Activated B cell treated with CpG ODN at 0.5 μM for 24 hours (primary cell): Measurements from ENCODE around the gene CCIN. TPM values are rescaled to one million over a fixed set of nuclear protein-coding genes. Genes with fewer than 3 reads are reported as not detected.
A peak's percentile ranks its signal among the peaks of the same experiment; 100 is the strongest.

ENCODE experiments used
- ATAC-seq: fragments of 200-7000 bp; cut with Tn5 transposase; one replicate; pipeline ENCODE4 v1.10.0; 2021; ENCODE audit warnings: low read depth, mild to moderate bottlenecking, moderate library complexity
- CTCF ChIA-PET: fragments of 350-600 bp; sonication (Branson Sonifier 250); formaldehyde crosslinking; loops from one replicate; lab custom pipeline; 2021; ENCODE audit warnings: antibody characterized with exemption; lab: Charles Lee
- POLR2A ChIA-PET: fragments of 350-600 bp; sonication (Branson Sonifier 250); formaldehyde crosslinking; loops from one replicate; lab custom pipeline; 2021; ENCODE audit warnings: antibody characterized with exemption; lab: Charles Lee
- DNase-seq: peaks from one replicate; pipeline ENCODE4 v3.0.0; 2022
- H3K27ac Mint-ChIP-seq: one replicate; pipeline ENCODE4 v1.8.0; 2020; ENCODE audit warnings: mixed read lengths
- H3K27me3 Mint-ChIP-seq: one replicate; pipeline ENCODE4 v1.8.0; 2021; ENCODE audit warnings: mixed read lengths
- H3K36me3 Mint-ChIP-seq: one replicate; pipeline ENCODE4 v1.8.0; 2021; ENCODE audit warnings: low read depth, mixed read lengths
- H3K4me1 Mint-ChIP-seq: one replicate; pipeline ENCODE4 v1.8.0; 2021; ENCODE audit warnings: mixed read lengths
- H3K4me3 Mint-ChIP-seq: one replicate; pipeline ENCODE4 v1.8.0; 2020; ENCODE audit warnings: mild to moderate bottlenecking, mixed read lengths
- H3K9me3 Mint-ChIP-seq: one replicate; pipeline ENCODE4 v1.8.0; 2020; ENCODE audit warnings: mixed read lengths
- intact Hi-C: fragments of 100-400 bp; cut with micrococcal nuclease; formaldehyde crosslinking; loops from one replicate; pipeline ENCODE4 v1.15.1; 2024
- total RNA-seq: library from RNA; stranded (reverse); gene quantifications from 2 replicates; pipeline ENCODE4 v1.2.3, GENCODE V29; 2022
- TF ChIP-seq, protein P1 (sequence below): fragments of 200-600 bp; IDR thresholded peaks from one replicate; pipeline ENCODE4 v1.8.0; 2022; ENCODE audit warnings: antibody characterized with exemption, mild to moderate bottlenecking

The CCIN gene
- total RNA-seq, 1 donor from 2014 or later, result not detected

DNA sequence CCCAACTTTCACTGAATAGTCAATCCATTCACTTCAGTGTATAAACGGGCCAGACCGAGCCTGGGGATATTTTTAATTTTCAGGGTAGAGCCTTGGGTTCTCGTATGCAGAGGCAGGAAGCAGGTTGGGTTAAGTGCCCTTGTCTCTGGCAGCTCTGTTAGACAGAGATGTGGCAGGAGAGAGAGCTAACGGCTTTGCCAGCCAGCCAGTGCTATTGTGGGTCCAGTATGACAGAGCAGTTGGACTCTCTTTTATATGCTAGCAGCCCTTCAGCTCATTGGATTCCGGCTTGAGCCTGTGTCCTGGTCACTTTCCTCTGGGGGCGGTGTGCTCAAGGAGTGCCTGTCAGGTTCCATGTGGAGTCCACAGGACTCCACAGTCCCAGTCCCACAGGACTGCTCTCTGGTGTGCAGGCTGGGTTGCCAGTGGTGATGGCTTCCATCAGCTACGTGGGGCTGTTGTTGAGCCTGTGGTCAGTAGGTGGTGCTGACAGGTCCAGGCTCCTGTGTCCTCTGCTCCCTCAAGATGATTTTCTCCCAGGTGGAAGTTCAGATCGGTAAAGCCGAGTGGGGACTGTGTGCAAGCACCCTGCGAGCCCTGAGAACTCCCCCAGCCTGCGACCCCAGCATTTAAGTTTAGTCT, 35.8 kb downstream of the CCIN start:
- H3K4me3 Mint-ChIP-seq, result no peak overlapping the region
- intact Hi-C loops, result no loop called here
- ChIA-PET CTCF (interaction anchor here (1.0 kb wide), 1 partner anchor 8 kb away, joined by 4 read pairs; no protein-coding TSS in a partner anchor), POLR2A (interaction anchor here (1.6 kb wide), 1 partner anchor 14 kb away, joined by 4 read pairs; the partner anchor contains the start of gene CLTA)
- peaks cover 95% of the 10 kb centered on the region for H3K36me3 Mint-ChIP-seq
- no peaks in the 10 kb centered on the region for H3K4me1 Mint-ChIP-seq
- H3K9me3 Mint-ChIP-seq, result no peaks in the 10 kb centered on the region
- ATAC-seq (no peak), DNase-seq (no peak)
- no peaks in the 10 kb centered on the region for H3K27me3 Mint-ChIP-seq
- H3K27ac Mint-ChIP-seq, result no peak overlapping the region
- TF ChIP-seq, protein P1, sequence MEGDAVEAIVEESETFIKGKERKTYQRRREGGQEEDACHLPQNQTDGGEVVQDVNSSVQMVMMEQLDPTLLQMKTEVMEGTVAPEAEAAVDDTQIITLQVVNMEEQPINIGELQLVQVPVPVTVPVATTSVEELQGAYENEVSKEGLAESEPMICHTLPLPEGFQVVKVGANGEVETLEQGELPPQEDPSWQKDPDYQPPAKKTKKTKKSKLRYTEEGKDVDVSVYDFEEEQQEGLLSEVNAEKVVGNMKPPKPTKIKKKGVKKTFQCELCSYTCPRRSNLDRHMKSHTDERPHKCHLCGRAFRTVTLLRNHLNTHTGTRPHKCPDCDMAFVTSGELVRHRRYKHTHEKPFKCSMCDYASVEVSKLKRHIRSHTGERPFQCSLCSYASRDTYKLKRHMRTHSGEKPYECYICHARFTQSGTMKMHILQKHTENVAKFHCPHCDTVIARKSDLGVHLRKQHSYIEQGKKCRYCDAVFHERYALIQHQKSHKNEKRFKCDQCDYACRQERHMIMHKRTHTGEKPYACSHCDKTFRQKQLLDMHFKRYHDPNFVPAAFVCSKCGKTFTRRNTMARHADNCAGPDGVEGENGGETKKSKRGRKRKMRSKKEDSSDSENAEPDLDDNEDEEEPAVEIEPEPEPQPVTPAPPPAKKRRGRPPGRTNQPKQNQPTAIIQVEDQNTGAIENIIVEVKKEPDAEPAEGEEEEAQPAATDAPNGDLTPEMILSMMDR, result no peak

DNA sequence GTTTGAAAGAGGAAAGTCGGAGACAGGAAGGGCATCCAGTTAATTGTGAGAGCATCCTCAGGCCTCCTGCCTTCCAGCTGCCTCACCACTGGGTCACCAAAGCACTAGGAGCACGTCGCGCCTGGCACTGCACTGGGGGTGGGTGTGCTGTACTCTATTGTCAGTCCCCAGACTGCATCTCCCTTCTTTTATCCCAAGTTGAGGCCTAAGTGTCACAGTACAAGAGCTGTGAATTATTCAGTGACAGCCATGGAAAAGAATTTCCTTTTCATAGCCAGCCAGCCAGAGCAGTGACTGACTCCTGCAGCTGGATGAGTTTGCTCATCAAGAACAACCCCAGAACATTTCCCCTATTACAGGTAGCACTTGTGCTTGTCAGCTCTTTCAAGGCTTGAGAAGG, 37.8 kb downstream of the CCIN start:
- H3K4me1 Mint-ChIP-seq, result no peaks in the 10 kb centered on the region
- ChIA-PET POLR2A (no interaction called here), CTCF (interaction anchor here (1.7 kb wide), 1 partner anchor 18 kb away, joined by 5 read pairs; no protein-coding TSS in a partner anchor)
- intact Hi-C loops, result no loop called here
- H3K27me3 Mint-ChIP-seq, result no peaks in the 10 kb centered on the region
- DNase-seq, result no peak
- ATAC-seq, result no peak
- H3K27ac Mint-ChIP-seq, result no peak overlapping the region
- TF ChIP-seq, protein P1, result no peak
- no peaks in the 10 kb centered on the region for H3K9me3 Mint-ChIP-seq
- H3K4me3 Mint-ChIP-seq, result no peak overlapping the region
- peaks cover 97% of the 10 kb centered on the region for H3K36me3 Mint-ChIP-seq

DNA sequence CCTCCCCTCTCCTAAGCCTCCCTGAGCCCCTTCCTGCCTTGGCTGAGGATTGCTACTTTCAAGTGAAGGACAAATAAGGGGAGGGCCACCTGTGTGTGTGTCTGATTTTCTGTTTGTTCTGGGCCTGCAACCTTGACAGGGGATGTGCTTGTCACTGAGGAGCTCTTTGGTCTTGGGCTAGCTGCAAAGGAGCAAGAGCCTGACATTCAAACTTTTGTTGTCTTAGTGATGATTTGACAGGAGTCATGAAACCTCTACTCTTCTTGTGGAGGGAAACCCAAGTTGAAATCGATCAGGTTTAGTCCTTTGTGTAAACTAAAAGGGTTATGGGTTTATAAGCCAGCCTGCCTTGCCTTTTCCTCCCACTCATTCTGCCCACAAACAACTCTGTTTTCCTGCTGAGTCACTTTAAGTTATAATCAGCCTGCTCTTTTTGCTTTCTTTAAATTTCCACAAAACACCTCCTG, 38.4 kb downstream of the CCIN start:
- TF ChIP-seq, protein P1, result no peak
- Mint-ChIP-seq H3K4me1 (no peaks in the 10 kb centered on the region), H3K27me3 (no peaks in the 10 kb centered on the region), H3K27ac (peak overlapping the region; percentile 46), H3K9me3 (no peaks in the 10 kb centered on the region), H3K36me3 (peaks cover 97% of the 10 kb centered on the region), H3K4me3 (no peak overlapping the region)
- DNase-seq (no peak), ATAC-seq (no peak)
- intact Hi-C loops, result no loop called here
- ChIA-PET POLR2A (no interaction called here), CTCF (interaction anchor here (1.7 kb wide), 1 partner anchor 18 kb away, joined by 5 read pairs; no protein-coding TSS in a partner anchor)

DNA sequence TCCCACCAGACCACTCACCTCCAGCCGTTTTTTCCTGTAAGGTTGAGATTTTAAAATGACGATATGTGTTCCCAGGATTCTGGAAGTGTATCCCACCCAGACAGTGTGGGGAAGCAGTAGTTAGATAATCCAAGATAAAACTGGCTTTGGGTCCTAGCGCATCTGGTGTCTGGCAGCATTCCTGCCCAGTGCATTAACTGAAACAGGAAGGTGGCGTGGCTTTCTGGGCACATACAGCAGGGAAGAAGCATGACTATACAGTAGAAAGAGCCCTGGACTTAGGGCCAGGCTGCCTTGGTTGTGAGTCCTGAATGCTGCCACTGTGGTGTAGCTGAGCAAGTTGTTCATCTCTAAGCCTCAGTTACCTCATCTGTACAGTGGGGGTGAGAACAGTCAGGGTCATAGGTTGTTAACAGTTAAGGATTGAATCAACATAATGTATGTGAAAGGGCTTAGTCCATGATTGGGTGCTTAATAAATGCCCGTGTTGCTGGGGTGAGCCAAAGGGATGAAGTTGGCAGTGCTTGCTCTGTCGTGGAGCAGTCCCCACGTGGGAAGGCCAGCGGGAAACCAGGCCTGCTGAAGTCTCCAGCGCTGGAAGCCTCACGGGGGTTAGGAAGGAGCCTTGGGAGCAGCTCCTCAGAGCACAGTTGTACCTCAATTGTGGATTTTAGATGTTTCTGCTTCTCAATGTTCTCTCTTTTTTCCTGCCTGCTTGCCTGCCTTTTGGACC, 39.5 kb downstream of the CCIN start:
- ChIA-PET CTCF (no interaction called here), POLR2A (no interaction called here)
- no peak overlapping the region for H3K4me3 Mint-ChIP-seq
- H3K36me3 Mint-ChIP-seq, result peaks cover 96% of the 10 kb centered on the region
- H3K4me1 Mint-ChIP-seq, result no peaks in the 10 kb centered on the region
- no peaks in the 10 kb centered on the region for H3K9me3 Mint-ChIP-seq
- no peaks in the 10 kb centered on the region for H3K27me3 Mint-ChIP-seq
- TF ChIP-seq, protein P1, result no peak
- no peak for ATAC-seq
- no peak for DNase-seq
- H3K27ac Mint-ChIP-seq, result no peak overlapping the region
- intact Hi-C loops, result no loop called here

GRCh38 chr9:36210722-36211121, 41.5 kb downstream of the CCIN start:
- Mint-ChIP-seq H3K4me3 (no peak overlapping the region), H3K9me3 (no peaks in the 10 kb centered on the region), H3K27me3 (no peaks in the 10 kb centered on the region), H3K27ac (no peak overlapping the region), H3K36me3 (peaks cover 93% of the 10 kb centered on the region), H3K4me1 (no peaks in the 10 kb centered on the region)
- DNase-seq, result no peak
- CTCF ChIA-PET, result no interaction called here
- POLR2A ChIA-PET, result no interaction called here
- no peak for ATAC-seq
- TF ChIP-seq, protein P1, result no peak
- intact Hi-C loops, result no loop called here
